HG03139 (cell line): ENCODE results near the gene ASB6.
"Not testable (repeated sequence)": the region's sequence is repeated elsewhere in the genome, so short reads cannot be mapped to it uniquely, and the experiment has no call there.

Experiments used
- ATAC-seq: cut with Tn5 transposase; IDR thresholded peaks from one replicate; pipeline ENCODE4 v1.9.1; 2021; ENCODE audit not compliant: unreplicated experiment

The ASB6 gene

GRCh38 chr9:129609486-129610212, 32.3 kb downstream of the ASB6 start:
- ATAC-seq = no peak

- ATAC-seq = no peak
These were observed 33.1 kb downstream of the ASB6 start for GRCh38 chr9:129608561-129609481.

GRCh38 chr9:129607027-129607387, 34.9 kb downstream of the ASB6 start:
- ATAC-seq = no peak

DNA sequence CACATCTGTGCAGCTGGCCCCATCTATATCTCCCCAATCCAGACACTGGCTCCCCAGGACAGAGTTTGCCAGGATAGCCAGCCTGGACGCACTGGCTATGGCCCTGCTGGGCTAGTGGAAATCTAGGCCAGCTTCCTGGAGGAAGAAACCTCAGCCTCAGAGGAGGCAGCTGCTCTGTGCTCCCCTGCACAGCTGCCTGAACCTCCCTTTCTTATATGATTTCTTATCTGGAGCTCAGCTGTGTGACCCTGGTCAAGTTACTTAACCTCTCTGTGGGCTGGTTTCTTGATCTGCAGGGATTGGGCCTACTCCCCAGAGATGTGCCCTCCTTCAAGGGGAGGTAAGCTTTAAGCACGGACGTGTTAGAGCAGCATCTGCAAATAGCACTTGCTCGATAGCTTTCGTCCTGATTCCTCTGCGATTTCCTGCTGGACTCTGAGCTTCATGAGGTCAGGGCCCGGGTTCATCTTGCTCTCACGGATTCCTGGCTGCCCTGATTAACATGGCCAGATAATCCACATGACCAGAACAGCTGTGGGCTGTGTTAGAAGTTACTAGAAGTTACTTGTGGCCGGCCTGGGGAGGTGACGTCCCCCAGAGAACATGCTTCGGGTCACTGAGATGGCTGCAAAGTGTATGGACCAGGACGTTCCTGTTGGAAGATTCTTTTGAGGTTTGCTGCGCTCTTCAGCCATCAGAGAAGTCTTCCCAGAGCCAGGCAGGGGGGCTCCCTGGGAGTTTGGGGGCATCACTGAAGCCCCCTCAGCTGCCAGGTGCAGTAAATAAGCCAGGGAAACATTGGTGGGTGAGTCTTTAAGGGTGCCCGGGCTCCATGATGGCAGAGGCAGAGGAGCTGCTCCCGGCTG, 35.6 kb downstream of the ASB6 start:
- ATAC-seq = no peak

DNA sequence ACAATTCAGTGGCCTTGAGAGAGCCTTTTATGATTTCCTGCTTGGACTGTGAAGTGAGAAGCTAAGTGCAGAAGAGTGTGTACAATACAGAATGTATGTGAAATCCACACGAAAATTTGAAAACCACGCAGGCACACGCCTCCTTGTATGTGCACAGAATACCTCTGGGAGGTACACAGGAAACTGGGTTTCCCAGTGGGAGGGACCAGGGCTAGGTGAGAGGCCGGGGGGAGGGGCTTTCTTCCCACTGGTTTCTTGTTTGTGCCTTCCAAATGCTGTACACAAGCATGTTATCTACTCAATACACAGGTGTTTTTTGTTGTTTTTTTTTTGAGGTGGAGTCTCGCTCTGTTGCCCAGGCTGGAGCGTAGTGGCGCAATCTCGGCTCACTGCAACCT, 37.2 kb downstream of the ASB6 start:
- no peak for ATAC-seq

DNA sequence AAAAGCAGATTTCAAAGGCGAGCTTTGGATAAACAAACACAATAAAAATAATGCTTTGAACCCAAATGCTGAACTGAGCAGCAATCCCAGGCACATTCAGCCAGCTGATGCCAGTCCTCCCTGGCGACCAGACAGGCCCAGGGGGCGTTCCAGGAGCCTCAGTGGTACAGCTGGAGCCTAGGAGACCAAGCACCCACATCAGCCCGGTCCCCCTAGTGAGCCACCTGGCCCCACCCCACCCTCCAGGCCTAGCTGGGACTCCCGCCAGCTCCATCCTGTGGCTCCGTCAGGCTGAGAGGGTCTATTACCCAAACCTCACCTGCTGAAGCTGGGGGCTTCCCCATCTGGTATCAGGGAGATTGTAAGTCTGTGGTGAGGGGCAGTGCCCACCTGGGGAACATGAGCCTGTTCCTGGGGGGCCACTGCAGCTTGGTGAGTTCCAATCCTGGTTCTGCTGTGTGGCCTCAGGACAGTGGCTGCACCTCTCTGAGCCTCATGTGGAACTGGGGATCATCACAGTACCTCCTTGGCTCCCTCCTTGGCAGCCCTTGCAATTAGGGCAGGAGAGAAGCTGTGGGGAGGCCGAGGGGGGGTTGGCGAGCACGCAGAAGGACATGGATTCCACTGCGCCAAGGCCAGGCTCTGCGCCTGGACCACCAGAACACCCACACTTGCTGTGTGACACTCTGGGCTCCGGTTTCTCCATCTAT, 37.7 kb downstream of the ASB6 start:
- ATAC-seq = no peak

GRCh38 chr9:129602598-129603415, 39.1 kb downstream of the ASB6 start:
- no peak for ATAC-seq

GRCh38 chr9:129601082-129601674, 40.8 kb downstream of the ASB6 start:
- no peak for ATAC-seq

GRCh38 chr9:129598089-129598596, 43.8 kb downstream of the ASB6 start:
- ATAC-seq = no peak

DNA sequence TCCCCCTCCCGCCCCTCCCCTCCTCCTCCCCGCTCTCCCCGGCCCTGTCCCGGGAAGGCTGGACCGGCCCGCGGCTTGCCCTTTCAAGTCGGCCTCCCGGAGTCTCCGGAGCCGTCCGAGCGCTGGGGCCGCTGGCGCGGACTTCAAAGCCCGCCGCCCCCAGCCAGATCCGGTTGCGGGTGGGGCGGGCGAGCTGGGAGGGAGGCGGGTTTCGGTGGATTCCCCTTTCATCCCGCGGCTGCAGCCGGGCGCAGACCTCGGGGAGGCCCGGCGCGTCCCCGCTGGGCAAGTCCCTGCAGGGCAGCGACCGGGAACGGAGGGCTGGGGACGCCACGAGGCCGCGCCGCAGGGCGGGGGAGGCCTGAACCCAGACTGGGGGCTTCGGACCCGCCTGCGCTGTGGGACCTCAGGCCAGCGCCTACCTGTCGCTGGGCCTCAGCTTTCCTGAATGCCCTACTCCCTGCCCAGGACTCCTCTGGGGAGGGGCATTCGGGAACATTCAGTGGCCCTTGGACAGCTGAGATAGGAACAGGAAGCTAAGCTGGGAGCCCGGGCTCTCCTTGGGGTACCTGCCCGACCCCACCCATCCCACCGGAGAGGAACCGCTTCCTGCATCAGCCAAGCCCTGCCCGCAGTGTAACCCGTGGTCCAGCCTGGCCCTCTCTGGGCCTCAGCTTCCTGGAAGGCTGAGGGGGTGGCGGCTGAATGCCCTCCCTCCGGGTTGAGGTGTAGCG, 44.4 kb downstream of the ASB6 start:
- no peak for ATAC-seq

DNA sequence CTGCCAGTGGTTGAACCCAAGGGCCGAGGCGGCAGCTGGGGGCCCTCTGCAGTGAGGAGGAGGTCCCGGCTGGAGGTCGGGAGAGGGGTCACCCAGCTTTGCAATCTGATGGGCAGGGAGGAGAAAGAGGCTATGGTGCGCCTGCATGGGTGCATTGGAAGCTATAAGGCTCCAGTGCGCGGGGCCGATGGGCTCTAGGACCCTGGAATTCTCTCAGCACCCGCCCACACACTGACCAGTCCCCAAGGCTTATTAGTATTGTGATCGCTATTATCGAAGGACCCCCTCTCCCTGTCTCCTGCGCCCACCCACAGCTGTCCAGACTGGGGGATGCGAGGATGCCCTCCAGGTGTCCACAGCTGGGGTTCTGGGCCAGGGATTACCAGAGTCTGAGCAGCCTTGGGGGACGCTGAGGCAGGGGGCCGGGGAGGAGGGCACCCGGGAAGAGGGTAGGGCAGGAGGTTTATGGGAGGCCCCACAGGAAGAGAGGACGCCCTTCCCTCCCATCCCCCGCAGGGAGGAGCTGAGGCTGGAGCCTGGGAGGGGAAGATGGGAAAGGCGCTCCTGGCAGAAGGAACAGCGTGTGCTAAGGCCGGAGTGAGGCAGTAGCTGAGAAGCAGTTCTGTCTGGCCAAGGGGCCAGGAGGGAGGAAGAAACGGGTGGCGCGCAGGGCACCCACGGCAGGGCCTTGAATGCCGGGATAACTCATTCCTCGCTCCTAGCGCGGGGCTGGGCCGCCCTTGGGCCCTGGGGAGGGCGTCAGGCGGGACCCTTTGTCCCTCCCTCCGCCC, 45.2 kb downstream of the ASB6 start:
- no peak for ATAC-seq

DNA sequence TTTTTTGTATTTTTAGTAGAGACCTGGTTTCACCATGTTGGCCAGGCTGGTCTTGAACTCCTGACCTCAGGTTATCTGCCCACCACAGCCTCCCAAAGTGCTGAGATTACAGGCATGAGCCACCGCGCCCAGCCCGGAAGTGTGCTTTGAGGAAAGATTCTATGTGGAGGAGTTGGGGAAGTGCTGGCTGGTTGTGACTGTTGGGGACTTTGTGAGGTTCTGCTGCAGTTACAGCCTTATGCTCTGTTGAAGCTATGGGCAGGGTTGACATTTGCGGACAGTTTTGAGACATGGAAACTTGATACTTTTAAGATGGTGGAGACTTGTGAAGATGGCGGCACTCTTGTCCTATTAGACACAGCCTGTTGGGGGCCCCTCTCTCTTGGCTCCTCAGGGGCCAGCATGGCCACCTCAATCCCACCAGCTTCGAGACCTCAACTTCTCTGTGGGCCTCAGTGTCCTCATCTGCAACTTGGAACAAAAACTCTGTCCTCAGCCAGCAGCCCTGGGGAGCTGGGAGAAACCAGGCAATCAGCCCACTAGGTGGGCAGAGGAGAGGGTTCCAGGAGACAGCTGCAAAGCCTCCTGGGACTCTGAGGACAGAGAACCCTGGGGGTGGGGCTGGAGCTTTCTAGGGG, 45.9 kb downstream of the ASB6 start:
- no peak for ATAC-seq

DNA sequence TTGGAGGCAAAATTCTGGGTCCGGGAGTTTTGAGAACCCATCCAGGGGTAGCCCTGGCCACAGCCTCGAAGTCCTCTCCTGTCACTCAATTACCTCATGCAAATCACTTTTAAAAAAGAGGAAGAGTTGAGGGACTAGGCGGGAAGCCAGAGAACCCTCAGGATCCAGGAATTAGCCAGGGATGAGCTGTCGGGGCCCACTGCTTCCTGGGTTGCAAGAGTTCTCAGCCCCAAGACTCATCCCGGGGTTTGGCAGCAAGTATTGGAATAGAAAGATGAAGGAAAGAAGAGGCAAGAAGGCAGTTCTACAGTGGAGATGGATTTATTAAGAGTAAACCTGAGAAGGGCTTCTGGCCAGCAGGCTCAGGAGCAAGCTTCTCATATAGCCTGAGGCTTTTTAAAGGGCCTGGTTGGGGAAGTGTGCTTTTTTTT, 46.6 kb downstream of the ASB6 start:
- ATAC-seq = no peak

DNA sequence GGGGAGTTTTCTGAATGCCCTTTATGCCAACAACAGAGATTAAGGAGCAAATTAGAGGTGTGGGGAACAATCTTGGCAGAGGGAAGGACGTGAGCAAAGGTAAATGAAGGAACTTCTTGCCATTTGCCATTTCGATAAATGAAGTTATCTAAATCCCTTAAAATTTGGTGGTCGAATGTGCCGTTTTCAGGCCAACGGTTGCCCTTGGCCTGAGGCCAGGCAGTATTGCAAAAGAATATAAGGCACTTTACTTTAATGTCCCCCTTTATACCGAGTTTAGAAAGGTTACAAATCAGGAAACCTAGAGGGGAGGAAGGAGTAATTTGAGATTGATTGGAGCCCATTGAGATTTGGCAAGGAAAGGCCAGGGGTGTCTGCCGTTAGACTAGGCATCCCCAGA, 47.3 kb downstream of the ASB6 start:
- no peak for ATAC-seq

DNA sequence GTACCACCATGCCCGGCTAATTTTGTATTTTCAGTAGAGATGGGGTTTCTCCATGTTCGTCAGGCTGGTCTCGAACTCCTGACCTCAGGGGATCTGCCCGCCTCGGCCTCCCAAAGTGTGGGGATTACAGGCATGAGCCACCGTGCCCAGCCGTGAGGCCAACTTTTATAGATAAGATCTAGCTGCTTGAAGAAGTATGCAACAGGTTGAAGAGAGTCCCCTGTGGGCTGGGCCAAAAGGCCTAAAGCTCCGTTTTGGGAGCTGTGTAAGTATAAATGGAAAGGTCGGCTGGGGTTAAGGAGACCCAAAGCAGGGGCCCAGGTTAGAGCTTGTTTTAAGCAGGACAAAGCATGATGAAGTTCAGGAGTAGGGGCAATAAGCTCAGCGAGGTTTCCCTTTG, 49.2 kb downstream of the ASB6 start:
- ATAC-seq = not testable (repeated sequence)

- no peak for ATAC-seq
These were observed 50.0 kb downstream of the ASB6 start for GRCh38 chr9:129591916-129592315.

DNA sequence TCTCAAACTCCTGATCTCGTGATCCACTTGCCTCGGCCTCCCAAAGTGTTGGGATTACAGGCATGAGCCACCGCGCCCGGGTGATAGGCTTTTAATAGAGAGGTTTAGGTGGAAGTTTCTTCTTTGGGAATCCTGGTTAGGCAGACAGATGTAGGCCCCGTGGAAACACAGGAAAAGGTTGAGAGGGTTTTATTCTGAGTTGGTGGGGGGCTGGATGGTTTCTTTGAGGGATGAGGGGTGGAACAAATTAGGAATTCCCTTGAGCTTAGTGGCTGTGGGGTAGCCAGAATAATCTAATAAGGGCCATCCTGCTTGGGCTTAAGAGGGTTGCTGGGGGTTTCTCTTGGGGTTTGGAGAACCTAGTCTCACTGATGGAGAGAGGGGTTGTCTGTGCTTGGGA, 51.5 kb downstream of the ASB6 start:
- no peak for ATAC-seq
